OCI-LY3 (cell line): ENCODE measurements around the gene GFOD1.

Experiments used
- H2AFZ ChIP-seq: fragments of 200-600, 300-600 bp; shearing (Covaris generic); 2 replicates; pipeline ENCODE4 v1.6.0; 2014; ENCODE audit warnings: antibody characterized with exemption, low read depth, low read length
- H3K27ac ChIP-seq: fragments of 200-600, 300-600 bp; sonication (generic); 2 replicates; pipeline ENCODE4 v1.5.1; 2014; ENCODE audit warnings: mild to moderate bottlenecking, low read length, moderate library complexity, mixed read lengths
- H3K27me3 ChIP-seq: fragments of 200-600, 300-600 bp; sonication (generic); 2 replicates; pipeline ENCODE4 v1.6.1; 2014; ENCODE audit warnings: low read depth, low read length, mixed read lengths
- H3K36me3 ChIP-seq: fragments of 200-600, 300-600 bp; sonication (generic); replicated peaks from 2 replicates; pipeline ENCODE3; 2014; ENCODE audit warnings: low read depth, low read length, mixed read lengths
- H3K4me1 ChIP-seq: fragments of 300-600, 200-600 bp; sonication (generic); 2 replicates; pipeline ENCODE4 v1.6.1; 2014; ENCODE audit warnings: low read length, mixed read lengths
- H3K4me2 ChIP-seq: fragments of 200-600, 300-600 bp; sonication (generic); 2 replicates; pipeline ENCODE4 v1.6.1; 2014; ENCODE audit warnings: low read length, mixed read lengths
- H3K4me3 ChIP-seq: fragments of 300-600, 200-600 bp; sonication (generic); 2 replicates; pipeline ENCODE4 v1.5.1; 2014; ENCODE audit warnings: antibody characterized with exemption, mild to moderate bottlenecking, low read length, moderate library complexity
- H3K79me2 ChIP-seq: fragments of 300-600, 200-600 bp; shearing (Covaris generic); 2 replicates; pipeline ENCODE4 v1.6.1; 2014; ENCODE audit warnings: mild to moderate bottlenecking, low read length, mixed read lengths
- H3K9ac ChIP-seq: fragments of 300-600, 200-600 bp; shearing (Covaris generic); 2 replicates; pipeline ENCODE4 v1.6.0; 2014; ENCODE audit warnings: mild to moderate bottlenecking, low read length, moderate library complexity
- H3K9me3 ChIP-seq: fragments of 200-600, 300-600 bp; shearing (Covaris generic); 2 replicates; pipeline ENCODE4 v1.6.1; 2014; ENCODE audit warnings: low read length, mixed read lengths; ENCODE audit not compliant: insufficient read depth
- H4K20me1 ChIP-seq: fragments of 200-600, 300-600 bp; sonication (generic); 2 replicates; pipeline ENCODE4 v1.6.1; 2016; ENCODE audit warnings: low read length, mixed read lengths; ENCODE audit not compliant: insufficient read depth
- EZH2phosphoT487 ChIP-seq: fragments of 200-600 bp; shearing (Covaris generic); IDR thresholded peaks from 2 replicates; pipeline ENCODE4 v1.6.1; 2018; ENCODE audit warnings: antibody characterized with exemption, mixed run types, low read depth
- TF ChIP-seq, protein P1 (sequence below): fragments of 200-600, 300-600 bp; sonication (generic); IDR thresholded peaks from 2 replicates; pipeline ENCODE4 v1.5.1; 2014; ENCODE audit warnings: antibody characterized with exemption, low read length, low read depth

Gene GFOD1

GRCh38 chr6:13523826-13524622 is 36.6 kb upstream of the GFOD1 start:
- Histone ChIP-seq H3K27me3 (0 out of 2 replicates have a peak, but pooled peaks cover 4% of the 10 kb centered on the region), H3K4me2 (no peak overlapping the region), H3K4me3 (no peak overlapping the region), H3K9ac (no peak overlapping the region), H3K36me3 (no peaks in the 10 kb centered on the region), H3K79me2 (no peaks in the 10 kb centered on the region), H3K4me1 (no peaks in the 10 kb centered on the region), H3K9me3 (no peaks in the 10 kb centered on the region), H2AFZ (no peak overlapping the region), H3K27ac (no peak overlapping the region), H4K20me1 (no peaks in the 10 kb centered on the region)
- TF ChIP-seq, protein P1, sequence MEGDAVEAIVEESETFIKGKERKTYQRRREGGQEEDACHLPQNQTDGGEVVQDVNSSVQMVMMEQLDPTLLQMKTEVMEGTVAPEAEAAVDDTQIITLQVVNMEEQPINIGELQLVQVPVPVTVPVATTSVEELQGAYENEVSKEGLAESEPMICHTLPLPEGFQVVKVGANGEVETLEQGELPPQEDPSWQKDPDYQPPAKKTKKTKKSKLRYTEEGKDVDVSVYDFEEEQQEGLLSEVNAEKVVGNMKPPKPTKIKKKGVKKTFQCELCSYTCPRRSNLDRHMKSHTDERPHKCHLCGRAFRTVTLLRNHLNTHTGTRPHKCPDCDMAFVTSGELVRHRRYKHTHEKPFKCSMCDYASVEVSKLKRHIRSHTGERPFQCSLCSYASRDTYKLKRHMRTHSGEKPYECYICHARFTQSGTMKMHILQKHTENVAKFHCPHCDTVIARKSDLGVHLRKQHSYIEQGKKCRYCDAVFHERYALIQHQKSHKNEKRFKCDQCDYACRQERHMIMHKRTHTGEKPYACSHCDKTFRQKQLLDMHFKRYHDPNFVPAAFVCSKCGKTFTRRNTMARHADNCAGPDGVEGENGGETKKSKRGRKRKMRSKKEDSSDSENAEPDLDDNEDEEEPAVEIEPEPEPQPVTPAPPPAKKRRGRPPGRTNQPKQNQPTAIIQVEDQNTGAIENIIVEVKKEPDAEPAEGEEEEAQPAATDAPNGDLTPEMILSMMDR: no peak
- no peak for TF ChIP-seq EZH2phosphoT487

- Histone ChIP-seq H3K4me2 (no peak overlapping the region), H2AFZ (no peak overlapping the region), H3K9ac (no peak overlapping the region), H3K4me1 (no peaks in the 10 kb centered on the region), H3K36me3 (no peaks in the 10 kb centered on the region), H4K20me1 (no peaks in the 10 kb centered on the region), H3K27ac (no peak overlapping the region), H3K27me3 (0 out of 2 replicates have a peak, but pooled peaks cover 5% of the 10 kb centered on the region), H3K79me2 (no peaks in the 10 kb centered on the region), H3K4me3 (no peak overlapping the region), H3K9me3 (no peaks in the 10 kb centered on the region)
- TF ChIP-seq EZH2phosphoT487: no peak
- TF ChIP-seq, protein P1: no peak
These were observed 35.3 kb upstream of the GFOD1 start for GRCh38 chr6:13522656-13523055.

- TF ChIP-seq EZH2phosphoT487: no peak
- TF ChIP-seq, protein P1: no peak
- no peaks in the 10 kb centered on the region for H3K36me3 ChIP-seq
- H3K79me2 ChIP-seq: no peaks in the 10 kb centered on the region
- H3K4me2 ChIP-seq: no peak overlapping the region
- no peaks in the 10 kb centered on the region for H3K4me1 ChIP-seq
- no peaks in the 10 kb centered on the region for H4K20me1 ChIP-seq
- H3K9me3 ChIP-seq: no peaks in the 10 kb centered on the region
- H3K27me3 ChIP-seq: 0 out of 2 replicates have a peak, but pooled peaks cover 5% of the 10 kb centered on the region
- H3K27ac ChIP-seq: no peak overlapping the region
- H3K9ac ChIP-seq: no peak overlapping the region
- no peak overlapping the region for H2AFZ ChIP-seq
- H3K4me3 ChIP-seq: no peak overlapping the region
These were observed 32.4 kb upstream of the GFOD1 start for GRCh38 chr6:13519839-13520238.

- Histone ChIP-seq H3K4me3 (no peak overlapping the region), H3K36me3 (no peaks in the 10 kb centered on the region), H3K79me2 (no peaks in the 10 kb centered on the region), H3K4me2 (no peak overlapping the region), H3K9ac (no peak overlapping the region), H2AFZ (no peak overlapping the region), H3K27ac (no peak overlapping the region), H4K20me1 (no peaks in the 10 kb centered on the region), H3K4me1 (no peaks in the 10 kb centered on the region), H3K27me3 (0 out of 2 replicates have a peak, but pooled peaks cover 5% of the 10 kb centered on the region), H3K9me3 (no peaks in the 10 kb centered on the region)
- TF ChIP-seq EZH2phosphoT487: no peak
- TF ChIP-seq, protein P1: no peak
These were observed 29.7 kb upstream of the GFOD1 start for GRCh38 chr6:13517116-13517515.
